GM08714 (cell line): ENCODE measurements around the gene CALCOCO2.
A peak's percentile ranks its signal among the peaks of the same experiment; 100 is the strongest.

ENCODE experiments used
- H3K4me3 ChIP-seq: fragments of 200-500 bp; sonication (Bioruptor generic); 2 replicates; pipeline ENCODE4 v1.5.1; 2014; ENCODE audit warnings: mild to moderate bottlenecking, low read length, inconsistent platforms
- ZNF274 ChIP-seq: IDR thresholded peaks from 2 replicates; pipeline ENCODE4 v1.6.1; 2012; ENCODE audit warnings: mild to moderate bottlenecking, low read depth, low read length

Gene CALCOCO2

GRCh38 chr17:48873696-48874443 lies 43.0 kb downstream of the CALCOCO2 start:
- no peak for TF ChIP-seq ZNF274
- no peak overlapping the region for H3K4me3 ChIP-seq

- no peak overlapping the region for H3K4me3 ChIP-seq
- no peak for TF ChIP-seq ZNF274
These were observed 48.4 kb downstream of the CALCOCO2 start for GRCh38 chr17:48878920-48879898.

GRCh38 chr17:48882272-48882671 lies 51.4 kb downstream of the CALCOCO2 start:
- H3K4me3 ChIP-seq = no peak overlapping the region
- TF ChIP-seq ZNF274 = no peak

- H3K4me3 ChIP-seq = no peak overlapping the region
- no peak for TF ChIP-seq ZNF274
These were observed 52.3 kb downstream of the CALCOCO2 start for GRCh38 chr17:48883171-48883570.

- no peak for TF ChIP-seq ZNF274
- no peak overlapping the region for H3K4me3 ChIP-seq
These were observed 59.3 kb downstream of the CALCOCO2 start for GRCh38 chr17:48890086-48890485.

- peak overlapping the region; percentile 89 for H3K4me3 ChIP-seq
- TF ChIP-seq ZNF274 = no peak
These were observed 62.3 kb downstream of the CALCOCO2 start for GRCh38 chr17:48892940-48893645.

- TF ChIP-seq ZNF274 = no peak
- H3K4me3 ChIP-seq = peak overlapping the region; percentile 89
These were observed 63.0 kb downstream of the CALCOCO2 start for GRCh38 chr17:48893646-48894508.

GRCh38 chr17:48894886-48895285 lies 64.1 kb downstream of the CALCOCO2 start:
- TF ChIP-seq ZNF274 = no peak
- H3K4me3 ChIP-seq = no peak overlapping the region

- H3K4me3 ChIP-seq = no peak overlapping the region
- TF ChIP-seq ZNF274 = no peak
These were observed 70.4 kb downstream of the CALCOCO2 start for GRCh38 chr17:48901241-48901640.

GRCh38 chr17:48903401-48903800 lies 72.6 kb downstream of the CALCOCO2 start:
- TF ChIP-seq ZNF274 = no peak

GRCh38 chr17:48904428-48904827 lies 73.6 kb downstream of the CALCOCO2 start:
- no peak overlapping the region for H3K4me3 ChIP-seq
- no peak for TF ChIP-seq ZNF274

More at GRCh38 chr17:48903401-48903800, 72.6 kb downstream of the CALCOCO2 start:
- H3K4me3 ChIP-seq = no peak overlapping the region

GRCh38 chr17:48905987-48906515 lies 75.2 kb downstream of the CALCOCO2 start:
- H3K4me3 ChIP-seq = no peak overlapping the region

GRCh38 chr17:48907713-48908046 lies 76.8 kb downstream of the CALCOCO2 start:
- TF ChIP-seq ZNF274 = no peak
- H3K4me3 ChIP-seq = peak overlapping the region; percentile 91

More at GRCh38 chr17:48905987-48906515, 75.2 kb downstream of the CALCOCO2 start:
- TF ChIP-seq ZNF274 = no peak
